Measurements from ENCODE around the gene LRRC49.

LRRC49 gene

DNA sequence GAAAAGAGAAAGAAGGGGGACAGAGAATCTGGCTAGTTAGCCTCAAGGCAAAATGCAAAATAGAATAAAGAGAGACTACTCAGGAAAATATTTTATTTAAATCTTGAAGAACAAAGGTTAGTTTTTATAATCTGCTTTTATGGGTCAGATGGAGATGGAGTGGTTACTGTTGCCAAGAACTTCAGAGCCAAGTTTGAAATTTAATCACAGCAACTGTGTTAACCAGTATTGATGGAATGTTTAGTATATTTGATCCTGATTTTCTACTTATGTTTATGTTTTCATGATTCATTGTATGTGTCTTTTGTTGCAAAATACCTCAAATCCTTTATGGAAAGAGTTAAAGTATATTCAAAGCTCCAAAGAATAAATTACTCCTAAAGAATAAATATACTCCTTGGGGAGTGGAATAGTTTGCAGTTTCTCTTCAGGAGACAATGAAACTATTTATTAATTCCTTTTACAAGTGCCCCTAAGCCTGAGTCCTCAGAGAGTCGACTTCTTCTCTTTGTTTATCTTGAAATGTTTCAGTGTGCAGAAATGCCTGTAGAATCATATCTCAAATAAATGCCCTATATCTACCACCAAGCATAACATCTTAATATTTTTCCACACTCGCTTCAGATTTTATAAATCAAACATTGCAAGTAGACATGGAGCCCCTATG is 161.8 kb downstream of the LRRC49 start:
- DNase-seq, result no peak

DNA sequence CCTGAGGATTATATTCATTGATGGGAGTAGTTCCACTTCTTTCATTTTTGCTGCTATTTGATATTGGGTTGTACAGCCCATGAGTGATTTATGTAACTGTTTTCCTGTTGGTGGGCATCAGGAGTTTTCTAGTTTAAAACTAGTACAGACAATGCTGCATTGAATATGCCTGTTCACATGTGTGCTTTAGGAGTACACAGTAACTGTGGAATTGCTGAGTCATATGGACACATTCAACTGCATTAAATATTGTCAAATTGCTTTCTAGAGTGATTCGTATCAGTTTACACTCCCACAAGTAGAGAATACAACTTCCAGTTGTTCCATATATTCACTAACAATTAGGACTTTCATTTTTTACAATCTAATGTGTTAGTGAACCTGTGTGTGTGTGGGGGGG is 162.8 kb downstream of the LRRC49 start:
- DNase-seq, result no peak

DNA sequence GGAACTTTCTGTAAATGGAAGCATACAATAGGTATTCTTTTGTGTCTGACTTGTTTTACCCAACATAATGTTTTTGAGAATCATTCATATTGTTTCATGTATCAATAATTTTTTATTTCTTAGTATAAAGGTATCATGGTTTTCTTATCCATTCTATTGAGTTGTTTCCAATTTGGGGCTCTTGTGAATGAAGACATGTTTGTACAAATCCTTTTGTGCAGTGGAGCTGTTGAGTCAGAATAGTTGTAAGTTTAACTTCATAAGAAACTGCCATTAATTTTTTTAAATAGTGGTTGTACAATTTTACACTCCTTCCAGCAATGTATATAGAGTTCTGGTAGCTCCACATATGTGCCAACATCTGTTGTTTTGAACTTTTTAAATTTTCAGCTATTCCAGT is 163.5 kb downstream of the LRRC49 start:
- no peak for DNase-seq

DNA sequence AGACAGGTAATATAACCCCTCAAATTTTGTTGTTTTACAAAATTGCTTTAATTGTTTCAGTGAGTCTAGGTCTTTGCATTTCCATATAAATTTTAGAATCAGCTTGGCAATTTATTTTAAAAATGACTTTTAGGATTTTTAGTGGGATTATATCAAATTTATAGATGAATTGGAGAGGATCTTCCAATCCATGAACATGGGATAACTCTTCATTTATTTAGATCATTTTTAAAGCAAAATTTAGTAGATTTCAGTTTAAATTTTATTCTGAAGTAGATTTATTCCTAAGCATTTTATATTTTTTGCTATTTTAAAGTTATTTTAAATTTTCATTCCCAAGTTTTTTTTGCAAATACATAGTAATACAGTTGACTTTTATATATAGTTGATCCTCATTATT is 164.5 kb downstream of the LRRC49 start:
- no peak for DNase-seq

DNA sequence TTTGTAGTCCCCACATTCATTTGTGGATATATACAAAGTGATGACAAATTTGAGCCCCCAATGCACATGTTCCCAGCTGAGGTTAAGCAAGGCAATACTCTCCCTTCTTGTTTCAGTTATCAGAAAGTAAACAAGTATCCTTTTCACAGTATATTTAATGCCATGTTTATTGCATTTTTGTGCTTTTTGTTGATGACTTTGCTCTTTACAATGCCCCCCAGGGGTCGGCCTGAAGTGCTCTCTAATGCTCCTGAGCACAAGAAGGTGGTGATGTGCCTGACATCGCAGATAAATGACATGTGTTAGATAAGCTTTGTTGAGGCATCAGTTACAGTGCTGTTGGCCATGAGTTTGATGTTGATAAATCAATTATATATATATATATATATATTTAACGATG is 165.0 kb downstream of the LRRC49 start:
- no peak for DNase-seq

DNA sequence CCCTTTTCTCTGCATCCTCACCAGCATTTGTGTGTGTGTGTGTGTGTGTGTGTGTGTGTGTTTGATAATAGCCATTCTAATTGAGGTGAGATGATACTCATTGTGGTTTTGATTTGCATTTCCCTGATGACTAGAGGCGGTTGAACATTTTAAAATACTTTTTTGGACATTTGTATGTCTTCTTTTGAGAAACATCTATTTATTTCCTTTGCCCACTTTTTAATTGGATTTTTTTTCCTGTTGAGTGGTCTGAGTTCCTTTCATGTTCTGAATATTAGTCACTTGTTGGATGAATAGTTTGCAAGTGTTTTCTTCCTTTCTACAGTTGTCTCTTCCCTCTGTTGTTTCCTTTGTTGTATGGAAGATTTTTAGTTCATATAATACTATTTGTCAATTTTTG is 168.4 kb downstream of the LRRC49 start:
- DNase-seq, result no peak

DNA sequence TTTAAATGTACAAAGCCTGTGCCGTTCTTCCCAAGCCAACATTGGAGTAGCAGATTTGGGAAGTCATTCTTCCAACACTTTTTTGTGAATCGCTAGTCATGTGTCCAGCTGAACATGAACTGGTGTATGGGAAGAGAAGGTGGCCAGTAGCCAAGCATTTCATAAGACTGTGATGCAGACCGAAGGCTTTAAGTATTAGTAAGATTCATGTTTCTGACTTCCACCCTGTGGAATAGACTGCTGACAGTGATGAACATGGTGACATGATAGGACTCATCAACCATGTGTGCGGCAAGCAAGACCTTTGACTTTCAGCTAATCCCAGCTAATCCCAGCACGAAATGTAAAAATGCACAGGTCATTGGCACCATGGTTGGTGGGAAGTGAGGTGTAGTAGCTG is 174.4 kb downstream of the LRRC49 start:
- no peak for DNase-seq

DNA sequence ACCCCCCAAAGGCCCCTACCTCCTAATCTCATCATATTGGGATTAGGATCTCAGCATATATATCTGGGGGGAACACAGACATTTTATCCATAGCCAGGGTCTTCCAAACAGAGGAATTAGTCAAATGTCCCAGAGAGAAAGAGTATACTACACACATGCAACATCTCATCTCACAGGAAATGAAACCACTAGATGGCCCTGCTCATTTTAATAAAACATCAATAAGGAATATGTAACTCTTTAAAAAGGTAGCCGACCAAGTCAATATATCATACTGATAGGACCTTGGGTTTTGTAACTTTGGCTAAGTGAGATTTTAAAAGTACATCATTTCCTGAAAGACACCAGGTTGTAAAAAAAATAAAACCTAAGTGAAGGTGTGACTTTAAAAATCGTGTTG is 177.1 kb downstream of the LRRC49 start:
- no peak for DNase-seq

DNA sequence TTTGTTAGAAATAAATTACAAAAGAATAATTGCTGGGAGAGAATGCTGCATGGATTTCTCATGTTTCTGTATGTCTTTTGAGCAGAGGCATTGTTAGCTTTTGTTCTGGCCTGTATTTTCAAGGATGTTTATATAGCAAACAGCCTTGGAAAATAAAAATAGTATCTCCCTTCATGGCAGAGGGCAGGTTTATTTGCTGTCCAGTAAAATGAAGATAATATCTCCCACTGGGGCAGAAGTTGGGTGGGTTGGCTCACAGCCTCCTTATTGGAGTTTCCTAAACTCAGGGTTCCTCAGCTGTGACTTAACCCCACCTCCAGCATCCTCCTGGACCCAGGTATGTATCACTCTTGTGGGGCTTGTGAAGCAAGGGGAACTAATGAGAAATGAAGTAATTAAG is 178.9 kb downstream of the LRRC49 start:
- DNase-seq, result no peak

DNA sequence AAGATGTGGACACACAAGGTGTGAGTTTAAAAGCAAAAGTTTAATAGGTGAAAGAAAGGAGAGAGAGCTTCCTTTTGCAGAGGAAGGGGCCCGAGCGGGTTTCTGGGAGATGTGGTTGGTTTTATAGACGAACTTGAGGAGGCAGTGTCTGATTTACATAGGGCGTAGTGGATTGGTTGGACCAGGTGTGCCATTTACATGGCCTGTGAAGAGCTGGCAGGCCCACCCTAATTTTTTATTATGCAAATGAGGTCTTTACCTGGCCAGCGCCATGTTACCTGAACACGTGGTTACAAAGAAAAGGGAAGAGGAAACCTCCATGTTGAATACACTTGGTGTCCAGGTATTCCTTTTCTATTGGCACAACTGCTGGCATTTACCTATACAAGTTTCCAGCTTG is 179.8 kb downstream of the LRRC49 start:
- DNase-seq, result no peak

DNA sequence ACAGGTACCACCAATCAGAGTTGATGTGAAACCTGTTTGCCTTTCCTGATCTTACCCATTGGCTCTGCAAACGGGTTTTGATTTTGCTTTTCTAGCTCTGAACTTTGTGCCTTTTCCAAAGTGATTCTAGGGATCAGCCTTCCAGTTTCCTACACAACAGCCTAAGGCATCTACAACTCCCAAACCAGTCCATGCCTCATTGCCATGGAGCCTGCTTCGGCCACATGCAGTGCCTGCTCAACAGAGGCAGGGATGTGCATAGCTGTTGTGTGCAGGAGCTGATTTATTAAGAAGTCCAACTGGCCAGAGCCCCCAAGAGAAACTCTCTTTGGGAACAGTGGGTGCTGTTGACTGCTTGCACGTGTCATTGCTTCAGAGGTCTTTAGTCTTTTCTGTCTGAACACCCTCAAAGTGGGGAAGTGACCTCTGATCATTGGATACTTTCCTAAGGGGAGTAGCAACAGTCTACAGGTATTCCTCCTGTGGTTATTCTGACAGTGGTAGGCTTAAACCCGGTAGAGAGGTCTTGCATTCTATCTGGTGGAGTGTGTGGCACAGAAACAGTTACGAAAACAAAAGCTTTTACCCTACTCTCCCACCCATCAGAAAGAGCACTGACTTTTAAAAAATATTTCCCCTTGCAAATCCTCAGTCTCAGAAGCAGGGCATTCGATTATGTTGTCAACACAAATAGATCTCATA is 186.0 kb downstream of the LRRC49 start:
- no peak for DNase-seq

DNA sequence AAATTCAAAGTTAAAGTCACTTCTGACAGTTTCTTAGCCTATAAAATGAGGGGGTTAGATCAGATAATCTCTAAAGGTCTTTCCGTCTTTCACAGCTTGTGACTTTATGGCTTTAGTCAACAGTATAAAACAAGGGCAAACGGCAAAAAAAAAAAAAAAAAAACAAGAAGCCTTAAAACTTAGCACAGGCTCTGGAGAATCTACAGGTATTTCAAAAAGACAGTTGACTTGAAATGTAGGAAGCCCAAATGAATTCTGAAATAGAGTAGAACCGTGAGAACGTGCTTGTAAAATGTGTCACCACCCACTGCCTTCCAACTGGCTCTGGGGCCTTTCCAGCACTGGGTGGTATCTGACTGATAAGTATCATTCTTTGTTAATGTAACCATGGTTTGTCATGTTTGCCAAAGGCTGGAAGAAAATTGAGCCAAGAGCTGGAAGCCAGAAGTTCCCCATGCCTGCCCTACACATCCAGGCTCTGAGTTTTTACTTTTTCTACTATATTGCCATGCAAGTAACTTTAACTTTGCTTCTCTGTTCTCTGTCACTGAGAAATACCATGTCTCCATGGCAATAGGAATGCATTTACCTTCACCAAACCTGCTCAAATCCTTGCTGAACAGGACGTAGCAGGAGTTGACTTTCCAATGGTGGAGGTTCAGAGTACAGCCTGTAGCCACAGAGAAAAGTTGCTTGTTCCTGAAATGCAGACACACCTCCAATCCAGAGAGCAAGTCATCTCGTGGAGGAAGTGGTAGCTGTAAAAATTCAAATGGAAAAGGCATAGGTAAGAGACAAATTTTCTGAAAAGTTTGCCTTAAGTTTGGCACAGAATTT is 186.8 kb downstream of the LRRC49 start:
- no peak for DNase-seq

DNA sequence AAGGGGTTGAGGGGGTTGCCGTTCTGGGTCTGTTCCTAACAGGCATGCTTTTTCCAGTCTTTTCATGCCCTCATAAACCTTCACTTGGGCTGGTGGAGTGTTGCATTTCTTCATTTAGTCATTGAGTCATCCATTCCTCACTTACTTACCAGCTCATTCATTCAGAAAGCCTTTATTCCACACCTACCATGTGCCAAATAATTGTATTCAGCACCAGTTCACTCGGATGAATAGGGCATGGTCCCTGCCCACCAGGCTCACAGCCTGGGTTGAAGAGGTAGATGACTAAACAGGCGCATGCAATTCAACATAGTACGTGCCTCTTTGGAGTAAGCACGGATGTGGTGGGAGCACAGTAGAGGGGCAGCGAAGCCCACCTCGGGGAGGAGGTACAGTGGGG is 187.5 kb downstream of the LRRC49 start:
- no peak for DNase-seq

DNA sequence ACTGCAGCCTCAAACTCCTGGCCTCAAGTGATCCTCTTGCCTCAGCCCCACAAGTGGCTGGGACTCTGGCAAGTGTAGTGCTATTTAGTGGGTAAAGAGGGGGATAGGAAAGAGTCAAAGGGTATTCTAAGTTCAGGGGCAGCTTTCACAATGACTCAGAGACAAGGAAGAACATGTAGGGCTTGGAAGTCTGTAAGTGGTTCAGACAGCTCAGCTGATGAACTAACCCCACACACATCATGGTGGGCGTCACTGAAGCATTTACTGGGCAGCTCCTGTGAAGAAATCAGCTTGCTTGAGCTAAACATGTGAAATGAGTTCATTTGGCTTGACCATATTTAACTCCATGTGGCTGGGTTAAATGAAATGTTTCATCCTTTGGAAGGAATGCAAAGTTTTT is 188.1 kb downstream of the LRRC49 start:
- DNase-seq, result peak; percentile 23

DNA sequence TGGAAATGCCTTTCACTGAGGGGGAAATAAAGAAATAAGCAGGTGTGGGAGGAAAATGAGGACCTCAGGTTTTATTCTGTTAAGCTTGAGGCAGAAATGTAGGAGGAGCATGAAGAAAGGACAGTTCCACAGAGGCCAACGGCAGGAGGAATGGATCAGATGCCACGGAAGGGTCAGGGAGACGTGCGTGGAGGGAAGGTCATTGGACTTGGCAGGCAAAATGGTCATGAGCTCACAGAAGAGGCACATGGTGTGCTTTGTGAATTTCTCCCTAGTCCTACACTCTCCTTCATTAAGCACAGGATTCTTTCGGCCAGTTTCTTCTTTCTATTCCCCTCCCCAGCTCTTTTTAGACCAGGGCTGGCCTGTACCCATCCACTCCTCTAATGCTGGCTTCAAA is 190.2 kb downstream of the LRRC49 start:
- DNase-seq, result no peak

DNA sequence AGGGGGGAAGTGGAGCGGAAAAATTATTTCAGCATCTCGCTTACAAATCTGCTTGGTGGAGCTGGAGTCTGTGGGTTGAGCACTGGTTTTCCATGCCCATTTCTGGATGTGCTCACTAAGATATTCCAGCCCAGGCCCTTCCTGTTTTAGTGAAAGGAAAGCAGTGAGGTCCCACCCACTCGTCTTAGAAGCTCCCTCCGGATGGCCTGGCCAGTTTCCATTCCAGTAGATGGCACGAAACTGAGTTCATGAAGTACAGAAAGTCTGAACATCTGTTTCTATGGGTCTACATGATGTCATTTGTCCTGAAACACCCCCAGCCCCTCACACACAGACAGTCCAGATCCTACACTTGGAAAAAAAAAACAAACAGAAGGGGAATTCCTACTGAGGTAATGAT is 190.7 kb downstream of the LRRC49 start:
- no peak for DNase-seq

DNA sequence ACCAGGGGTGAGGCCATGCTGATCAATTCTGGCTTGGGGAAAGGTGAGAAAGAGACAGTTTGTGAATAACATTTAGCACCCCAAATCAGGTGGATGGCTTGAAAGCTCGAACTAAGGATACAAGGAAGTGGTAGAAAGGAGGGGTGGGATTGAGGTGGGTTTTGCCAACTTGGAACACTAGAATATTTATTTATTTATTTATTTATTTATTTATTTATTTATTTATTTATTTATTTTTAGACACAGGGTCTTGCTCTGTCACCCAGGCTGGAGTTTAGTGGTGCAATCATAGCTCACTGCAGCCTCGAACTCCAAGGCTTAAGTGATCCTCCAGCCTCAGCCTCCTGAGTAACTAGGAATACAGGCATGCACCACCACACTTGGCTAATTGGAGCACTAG is 191.6 kb downstream of the LRRC49 start:
- DNase-seq, result no peak

DNA sequence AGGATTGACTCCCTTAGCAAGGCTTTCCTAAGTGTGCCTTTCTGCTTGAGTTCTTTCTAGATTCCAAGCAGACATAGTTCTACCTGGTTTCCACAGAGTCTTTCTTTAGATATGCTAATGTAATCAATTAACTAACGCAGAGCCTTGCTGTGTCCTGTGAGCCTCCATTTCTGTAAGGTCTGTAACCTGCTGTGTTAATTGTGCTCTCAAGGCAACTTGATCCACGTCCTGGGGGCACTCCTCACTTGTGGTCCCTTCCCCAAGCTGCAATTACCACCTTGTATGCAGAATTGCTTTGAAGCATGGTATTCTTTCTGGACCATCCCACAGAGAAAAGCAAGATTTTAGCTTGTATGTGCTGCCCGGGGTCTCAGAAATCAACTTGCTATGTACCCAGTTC is 193.2 kb downstream of the LRRC49 start:
- DNase-seq, result no peak

DNA sequence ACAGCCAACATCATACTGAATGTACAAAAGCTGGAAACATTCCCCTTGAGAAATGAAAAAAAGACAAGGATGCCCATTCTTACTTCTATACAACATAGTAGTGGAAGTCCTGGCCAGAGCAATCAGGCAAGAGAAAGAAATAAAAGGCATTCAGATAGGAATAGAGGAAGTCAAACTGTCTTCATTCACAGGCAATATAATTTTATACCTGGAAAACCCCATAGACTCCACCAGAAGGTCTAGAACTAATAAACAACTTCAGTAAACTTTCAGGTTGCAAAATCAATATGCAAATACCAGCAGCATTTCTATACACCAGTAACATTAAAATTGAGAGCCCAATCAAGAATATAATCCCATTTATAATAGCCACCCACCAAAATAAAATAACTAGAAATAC is 195.5 kb downstream of the LRRC49 start:
- no peak for DNase-seq

DNA sequence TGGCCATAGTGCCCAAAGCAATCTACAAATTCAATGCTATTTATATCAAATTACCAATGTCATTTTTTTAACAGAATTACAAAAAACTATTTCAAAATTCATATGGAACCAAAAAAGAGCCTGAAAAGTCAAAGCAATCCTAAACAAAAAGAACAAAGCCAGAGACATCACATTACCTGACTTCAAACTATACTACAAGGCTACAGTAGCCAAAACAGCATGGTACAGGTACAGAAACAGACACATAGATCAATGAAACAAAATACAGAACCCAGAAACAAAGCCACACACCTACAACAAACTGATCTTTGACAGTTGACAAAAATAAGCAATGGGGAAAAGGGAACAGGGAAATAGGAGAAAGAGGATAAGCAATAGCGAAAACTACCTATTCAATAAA is 196.1 kb downstream of the LRRC49 start:
- no peak for DNase-seq

DNA sequence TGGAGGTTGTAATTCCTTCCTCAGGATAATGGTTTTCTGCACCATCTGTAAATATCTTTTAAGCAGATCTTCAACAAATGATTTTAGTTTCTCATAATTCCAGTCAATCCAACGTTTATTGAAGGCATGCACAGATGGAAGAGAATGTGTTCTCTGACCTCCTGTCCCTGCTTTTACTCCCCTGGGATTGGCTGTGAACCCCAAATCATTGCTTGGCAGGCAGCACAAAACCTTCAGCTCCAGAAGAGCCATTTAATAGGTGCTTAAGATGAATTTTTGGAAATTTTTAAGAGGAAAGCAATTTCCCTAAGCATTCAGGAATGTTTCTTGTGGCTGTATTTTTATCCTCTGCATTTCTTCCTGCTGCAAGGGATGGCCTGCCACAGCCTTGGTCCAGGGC is 197.2 kb downstream of the LRRC49 start:
- DNase-seq, result no peak

DNA sequence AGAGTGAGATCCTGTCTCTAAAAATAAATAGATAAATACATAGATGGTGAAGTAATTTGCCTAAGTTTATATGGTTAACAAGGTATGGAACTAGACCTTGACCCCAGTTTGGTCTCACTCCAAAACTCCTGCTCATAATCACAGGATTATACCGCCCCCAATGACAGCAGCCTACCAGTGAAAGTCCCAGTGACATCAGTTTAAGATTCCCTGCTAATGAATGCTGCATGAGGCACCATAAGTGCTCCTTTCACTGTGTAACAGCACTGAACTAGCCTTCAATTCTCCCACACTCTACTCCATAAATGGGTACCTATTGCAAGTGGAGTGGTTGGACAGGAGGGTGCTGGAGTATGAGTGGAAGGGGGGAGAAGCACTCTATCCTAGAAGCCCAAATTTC is 199.0 kb downstream of the LRRC49 start:
- DNase-seq, result no peak

DNA sequence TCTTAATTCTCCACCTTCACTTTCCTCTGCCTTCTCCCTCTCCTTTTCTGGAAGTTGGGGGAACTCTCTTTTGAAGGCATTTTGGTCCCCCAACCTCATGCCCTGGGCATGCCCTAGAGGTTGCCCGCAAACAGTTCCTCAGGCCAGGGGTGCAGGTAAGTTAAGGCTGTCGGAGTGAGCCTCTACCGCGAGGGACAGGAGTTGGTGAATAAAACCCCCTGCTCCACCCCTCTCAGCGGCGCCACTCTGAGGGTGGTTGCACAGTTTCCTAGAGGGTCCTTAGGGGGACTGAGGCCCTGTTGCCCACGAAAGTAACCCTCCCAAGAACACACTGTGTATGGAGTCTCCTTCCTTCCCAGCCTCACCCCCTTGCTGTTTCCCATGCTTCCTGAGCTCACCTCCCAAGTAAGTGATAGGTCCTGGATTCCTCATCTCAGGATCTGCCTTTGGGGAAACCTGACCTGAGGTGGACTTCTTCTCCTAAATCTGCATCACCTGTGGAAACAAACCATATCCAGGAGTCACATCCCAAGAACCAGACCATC is 199.5 kb downstream of the LRRC49 start:
- no peak for DNase-seq

All from suppressor macrophage treated with lipopolysaccharide for 4 hours (primary cell).